NCI-H187 treated with DMSO at 0.1 percent for 48 hours (cell line): Measurements from ENCODE around the gene DLL1.
A peak's percentile ranks its signal among the peaks of the same experiment; 100 is the strongest.

Source experiments
- DNase-seq: peaks from one replicate; lab custom pipeline; 2025; lab: John Stamatoyannopoulos, UW

The DLL1 gene

GRCh38 chr6:170283212-170284081 is 7.4 kb downstream of the DLL1 start:
- DNase-seq: no peak

- DNase-seq: no peak
Measured at GRCh38 chr6:170282512-170283158, 8.2 kb downstream of the DLL1 start.

GRCh38 chr6:170281331-170282292 is 9.3 kb downstream of the DLL1 start:
- no peak for DNase-seq

GRCh38 chr6:170280689-170281045 is 10.2 kb downstream of the DLL1 start:
- no peak for DNase-seq

GRCh38 chr6:170279977-170280688 is 10.7 kb downstream of the DLL1 start:
- DNase-seq: peak; percentile 97

- no peak for DNase-seq
Measured at GRCh38 chr6:170279426-170279825, 11.5 kb downstream of the DLL1 start.

- no peak for DNase-seq
Measured at GRCh38 chr6:170278743-170279094, 12.2 kb downstream of the DLL1 start.

GRCh38 chr6:170277893-170278742 is 12.8 kb downstream of the DLL1 start:
- no peak for DNase-seq

GRCh38 chr6:170276369-170277057 is 14.4 kb downstream of the DLL1 start:
- DNase-seq: no peak

- DNase-seq: no peak
Measured at GRCh38 chr6:170274713-170275560, 15.9 kb downstream of the DLL1 start.

GRCh38 chr6:170273681-170274080 is 17.2 kb downstream of the DLL1 start:
- no peak for DNase-seq

GRCh38 chr6:170273191-170273590 is 17.7 kb downstream of the DLL1 start:
- no peak for DNase-seq

- no peak for DNase-seq
Measured at GRCh38 chr6:170272341-170273065, 18.4 kb downstream of the DLL1 start.

GRCh38 chr6:170271771-170272314 is 19.0 kb downstream of the DLL1 start:
- no peak for DNase-seq

- DNase-seq: no peak
Measured at GRCh38 chr6:170270984-170271593, 19.8 kb downstream of the DLL1 start.

- DNase-seq: no peak
Measured at GRCh38 chr6:170269846-170270541, 20.9 kb downstream of the DLL1 start.

- peak; percentile 94 for DNase-seq
Measured at GRCh38 chr6:170269151-170269845, 21.6 kb downstream of the DLL1 start.
